GM18867 (cell line): Measurements from ENCODE around the gene PAPPA2.

Experiments used
- ATAC-seq: cut with Tn5 transposase; IDR thresholded peaks from one replicate; pipeline ENCODE4 v1.9.1; 2021; ENCODE audit warnings: mild to moderate bottlenecking, moderate library complexity; ENCODE audit not compliant: unreplicated experiment

Gene PAPPA2

DNA sequence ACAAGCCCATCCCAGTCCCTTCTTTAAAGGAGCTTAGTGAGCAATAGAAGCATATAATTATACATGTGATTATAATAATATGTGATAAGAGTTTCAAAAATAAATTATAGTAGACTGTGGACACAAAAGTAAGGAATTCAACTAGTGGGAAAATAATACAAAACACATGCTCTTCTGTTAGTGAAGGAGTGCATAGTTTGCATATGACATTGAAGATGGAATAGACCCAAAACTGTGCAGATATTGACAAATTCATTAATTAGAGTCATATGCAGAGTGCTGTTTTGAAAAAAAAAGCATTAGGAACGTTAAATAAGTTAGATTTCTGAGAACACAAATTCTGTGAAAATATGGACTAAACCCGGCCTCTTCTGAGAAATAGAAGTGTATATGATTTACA is 422.8 kb downstream of the PAPPA2 start:
- ATAC-seq, result no peak

DNA sequence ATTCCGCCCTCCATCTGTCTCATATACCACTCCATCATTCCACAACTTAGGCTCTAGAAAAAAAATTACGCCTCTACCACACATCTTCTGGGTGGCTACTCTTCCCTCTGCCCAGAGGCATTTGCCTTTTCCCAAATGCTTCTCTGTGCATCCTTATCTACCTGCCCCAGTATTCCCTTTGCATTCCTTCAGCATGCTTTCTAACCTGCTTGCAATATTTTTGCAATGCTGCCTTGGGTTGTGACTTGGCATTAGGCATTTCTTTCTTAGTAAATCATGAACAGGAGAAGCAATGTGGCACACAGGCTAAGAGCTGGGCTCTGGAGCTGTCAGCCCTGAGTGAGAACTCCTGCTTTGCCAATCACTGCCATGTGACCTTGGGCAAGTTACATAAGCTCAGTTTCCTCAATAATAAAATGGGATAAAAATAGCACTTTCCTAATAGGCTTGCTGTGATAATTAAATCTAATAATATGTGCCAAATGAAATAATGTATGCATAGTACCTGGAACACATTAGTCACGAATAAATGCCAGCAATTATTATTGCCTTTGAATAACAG is 425.6 kb downstream of the PAPPA2 start:
- ATAC-seq, result no peak

DNA sequence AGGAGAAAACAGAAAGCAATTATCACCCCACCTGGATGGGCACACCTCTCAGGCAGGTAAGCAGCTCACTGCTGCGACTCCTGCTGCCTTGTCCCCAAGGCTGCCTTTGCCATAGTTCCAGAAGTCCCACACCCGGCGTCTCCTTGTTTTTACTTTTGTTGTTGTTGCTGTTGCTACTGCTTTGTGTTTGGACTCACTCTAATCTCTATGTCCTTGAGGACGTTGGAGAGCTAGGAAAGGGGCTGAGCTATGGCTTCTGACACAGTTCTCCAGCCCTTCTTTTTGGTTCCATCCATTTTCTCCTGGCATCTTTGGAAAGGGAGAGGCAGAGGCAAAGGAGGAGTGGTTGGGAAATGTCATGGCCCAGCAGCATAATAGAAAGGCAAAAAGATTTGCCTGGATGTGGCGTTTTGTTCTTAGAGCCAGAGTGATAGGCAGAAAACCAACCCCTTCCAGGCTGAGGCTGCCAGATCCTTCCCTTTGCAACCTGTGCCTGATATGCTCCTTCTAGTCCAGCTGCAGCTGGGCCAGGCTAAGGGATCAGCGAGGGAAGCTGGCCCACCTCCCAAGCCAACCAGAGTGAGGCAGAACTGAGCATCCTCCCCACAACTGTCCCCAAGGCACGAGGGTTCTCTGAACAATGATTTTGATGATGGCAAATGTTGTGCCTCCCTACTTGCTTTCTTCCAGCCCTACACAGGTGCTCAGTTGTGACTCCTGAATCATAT is 430.8 kb downstream of the PAPPA2 start:
- ATAC-seq, result no peak

DNA sequence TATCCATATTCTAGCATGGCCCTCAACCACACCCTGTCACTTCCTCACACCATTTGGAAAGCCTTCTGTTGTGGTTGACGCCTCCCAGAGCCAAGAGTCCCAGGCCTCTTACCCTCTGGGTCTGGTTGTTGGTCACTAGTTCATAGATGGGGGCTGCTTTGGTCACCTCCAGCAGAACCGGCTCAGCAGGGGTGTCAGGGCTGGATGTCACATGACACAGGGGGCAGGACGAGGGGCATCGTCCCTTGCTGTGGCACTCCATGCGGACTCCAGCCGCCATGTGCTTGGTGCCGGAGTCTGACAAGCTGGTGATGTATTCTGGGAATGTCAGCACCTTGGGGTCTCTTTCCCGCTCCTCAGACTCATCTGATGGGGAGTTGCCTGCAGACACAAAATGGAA is 431.5 kb downstream of the PAPPA2 start:
- no peak for ATAC-seq
